GM18870 (cell line): Measurements from ENCODE around the gene SLC43A3.
"Not testable (repeated sequence)": the region's sequence is repeated elsewhere in the genome, so short reads cannot be mapped to it uniquely, and the experiment has no call there.

ENCODE experiments used
- ATAC-seq: cut with Tn5 transposase; IDR thresholded peaks from one replicate; pipeline ENCODE4 v1.9.1; 2021; ENCODE audit warnings: moderate library complexity; ENCODE audit not compliant: unreplicated experiment

Gene SLC43A3

DNA sequence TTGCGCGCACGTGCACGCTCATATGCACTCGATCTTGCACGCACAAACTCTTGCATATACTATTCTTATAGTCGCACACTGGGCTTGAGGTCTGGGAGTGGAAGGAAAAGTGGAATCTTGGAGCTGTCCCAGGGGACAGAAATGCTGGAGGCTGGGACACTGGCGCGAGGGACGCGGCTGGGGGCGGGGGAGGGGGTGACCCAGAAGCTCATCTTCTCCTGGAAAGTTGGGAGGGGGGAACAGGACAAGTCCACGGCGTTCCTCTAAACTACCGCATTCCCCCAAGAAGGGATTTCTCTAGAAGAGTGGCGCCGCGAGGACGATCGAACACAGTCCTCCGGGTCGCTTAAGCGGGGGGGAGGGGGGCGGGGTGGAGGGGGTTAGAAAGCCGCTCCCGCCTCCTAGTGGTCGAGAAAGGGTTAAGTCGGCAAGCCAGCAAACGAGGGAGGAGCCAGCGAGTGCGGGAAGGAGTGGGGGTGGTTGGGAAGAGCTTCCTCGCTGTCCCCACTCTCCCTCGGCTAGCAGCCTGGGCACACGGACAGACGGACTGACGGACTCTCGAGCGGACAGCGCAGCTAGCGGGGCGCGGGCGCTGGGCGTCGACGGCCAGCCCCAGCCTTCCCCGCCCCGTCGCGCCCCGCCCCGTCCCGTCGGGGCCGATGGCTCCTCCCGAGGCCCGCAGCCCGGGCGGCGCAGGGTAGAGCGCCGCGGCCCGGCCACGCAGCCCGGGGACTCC is 33.3 kb upstream of the SLC43A3 start, which contains the start of gene RTN4RL2:
TSS of gene RTN4RL2 (plus strand) at position 507 of the 736 bp plus-strand sequence. CDS start 338 bp downstream, outside the sequence.
- ATAC-seq: no peak

DNA sequence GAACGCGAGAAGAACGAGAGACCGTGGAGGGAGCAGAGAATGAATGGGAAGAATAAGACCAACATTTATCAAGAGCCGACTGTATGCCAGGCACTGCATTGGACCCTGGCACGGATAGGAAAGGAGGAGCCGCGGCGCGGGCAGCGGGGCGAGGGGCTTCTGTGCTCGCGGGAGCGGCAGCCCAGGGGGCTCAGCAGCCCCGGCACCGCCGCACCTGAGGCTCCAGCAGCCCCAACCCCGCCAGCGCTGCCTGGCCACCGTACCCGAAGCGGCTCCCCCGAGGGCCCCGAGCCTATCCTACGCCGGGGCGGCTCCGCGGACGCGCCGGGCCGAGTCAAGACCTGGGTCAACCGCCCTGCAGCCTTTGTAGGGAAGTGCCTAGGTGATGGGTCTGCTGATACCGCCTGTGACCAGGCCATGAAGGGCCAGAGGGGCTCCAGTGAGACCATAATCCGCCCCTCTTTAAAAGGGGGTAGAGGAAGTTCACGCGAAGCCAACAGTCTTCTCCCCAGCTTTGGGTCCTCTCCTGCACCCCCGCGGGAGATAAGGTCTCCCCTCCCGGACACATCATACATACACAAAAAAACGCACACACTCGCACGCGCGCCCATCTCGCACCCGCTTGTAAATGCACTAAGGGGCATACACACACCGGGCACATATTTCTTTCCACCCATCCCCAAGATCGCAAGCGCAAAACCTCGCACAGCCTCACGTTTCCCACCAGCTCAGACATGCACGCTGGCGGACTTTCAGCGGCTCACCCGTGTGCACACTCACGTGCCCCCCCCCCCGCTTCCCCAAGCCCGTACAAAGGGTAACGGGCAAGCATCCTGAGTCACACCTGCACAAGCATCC is 32.5 kb upstream of the SLC43A3 start:
- ATAC-seq: no peak

DNA sequence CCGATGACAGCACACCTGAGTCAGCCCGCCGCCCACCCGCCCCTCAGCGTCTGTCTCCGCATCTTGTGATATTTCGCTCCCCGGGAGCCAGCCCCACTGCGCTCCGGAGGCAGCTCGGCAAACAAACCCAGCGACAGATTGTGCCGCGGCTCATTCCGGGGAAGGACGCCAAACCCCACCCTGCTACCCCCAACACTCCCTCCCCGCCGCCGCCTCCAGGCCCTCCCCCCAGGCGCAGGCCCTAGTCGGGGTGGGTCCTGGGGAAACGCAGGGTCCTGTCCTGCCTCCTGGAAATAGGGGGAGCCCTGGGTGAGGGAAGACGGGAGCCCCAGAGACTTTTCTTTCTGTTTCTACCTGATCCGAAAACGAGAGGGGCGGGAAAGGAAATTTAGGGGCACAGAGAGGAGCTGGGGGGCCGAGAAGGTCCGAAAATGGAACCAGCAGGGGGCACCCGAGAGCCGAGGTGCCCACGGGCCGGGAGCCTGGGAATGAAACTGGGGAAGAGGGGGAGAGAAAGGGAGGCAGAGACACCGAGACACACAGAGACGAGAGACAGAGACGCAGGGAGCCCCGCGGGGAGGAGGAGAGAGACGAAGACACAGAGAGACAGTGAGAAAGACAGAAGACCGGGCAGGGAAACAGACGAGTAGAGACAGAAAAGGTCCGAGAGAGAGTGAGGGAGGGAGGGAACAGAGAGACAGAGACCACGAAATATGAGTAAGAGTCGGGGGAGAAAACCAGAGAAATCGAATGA is 31.7 kb upstream of the SLC43A3 start:
- ATAC-seq: no peak

DNA sequence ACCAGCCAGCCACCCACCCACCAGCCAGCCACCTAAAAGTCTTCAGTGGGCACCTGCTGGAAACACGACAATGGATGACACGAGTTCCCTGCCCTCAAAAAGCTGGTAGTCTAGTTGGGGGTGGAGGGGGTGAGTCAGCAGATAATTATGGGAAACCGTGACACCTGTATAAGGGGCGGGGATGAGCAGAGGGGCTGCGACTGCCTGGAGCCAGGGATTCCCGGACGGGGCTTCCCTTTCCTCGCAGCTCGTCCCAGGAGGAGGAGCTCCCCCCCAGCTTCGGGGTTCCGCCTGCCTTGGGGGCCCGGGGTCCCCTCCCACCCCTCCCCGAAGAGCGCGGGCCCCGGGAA is 31.1 kb upstream of the SLC43A3 start:
- ATAC-seq: no peak

DNA sequence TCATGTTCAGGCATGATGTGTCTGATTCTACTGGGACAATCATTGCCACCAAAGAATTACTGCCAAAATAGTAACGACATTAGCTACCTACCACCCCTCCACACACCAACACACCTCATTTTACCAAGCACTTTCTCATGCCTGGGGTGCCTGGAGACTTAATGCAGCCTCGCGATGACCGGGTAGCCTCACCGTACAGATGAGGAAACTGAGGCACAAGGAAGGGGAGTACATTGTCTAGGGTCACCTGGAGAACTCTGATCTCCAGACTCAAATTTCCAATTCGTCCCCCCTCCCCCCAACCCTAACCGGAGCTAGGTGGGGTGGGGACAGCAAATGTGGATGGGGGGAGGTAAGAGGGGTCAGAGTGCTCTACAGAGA is 30.7 kb upstream of the SLC43A3 start:
- peak; percentile 24 for ATAC-seq

DNA sequence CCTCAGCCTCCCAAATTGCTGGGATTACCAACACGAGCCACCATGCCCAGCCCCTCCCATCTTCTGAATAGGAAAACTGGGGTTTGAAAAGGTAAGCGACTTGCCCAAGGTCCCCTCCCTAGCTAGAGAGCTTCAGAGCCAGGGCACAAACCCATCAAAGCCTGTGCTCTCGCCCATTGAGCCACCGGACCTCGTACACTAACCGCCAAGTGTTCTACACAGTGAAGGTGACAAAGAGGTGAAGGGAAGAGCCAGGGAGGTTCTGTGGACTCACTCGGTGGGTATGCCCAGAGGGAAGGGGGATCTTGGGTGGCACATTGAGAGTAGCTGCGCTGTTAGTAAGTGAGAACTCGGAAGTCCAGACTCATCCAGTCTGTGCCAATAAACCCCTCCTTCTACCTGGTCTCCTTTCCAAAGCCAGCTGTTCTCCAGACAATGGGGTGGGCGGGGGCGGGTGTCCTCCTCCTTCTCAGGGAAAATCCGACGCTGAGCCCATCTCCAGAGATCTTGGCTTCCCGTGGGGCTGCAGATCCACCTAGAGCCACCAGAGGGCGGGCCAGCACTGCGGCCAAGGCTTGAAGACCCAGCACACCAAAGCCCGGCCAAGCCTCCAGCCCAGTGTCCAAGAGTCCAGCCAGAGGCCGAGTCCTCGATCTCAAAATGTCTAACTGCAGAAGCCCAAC is 30.2 kb upstream of the SLC43A3 start:
- peak; percentile 56 for ATAC-seq

DNA sequence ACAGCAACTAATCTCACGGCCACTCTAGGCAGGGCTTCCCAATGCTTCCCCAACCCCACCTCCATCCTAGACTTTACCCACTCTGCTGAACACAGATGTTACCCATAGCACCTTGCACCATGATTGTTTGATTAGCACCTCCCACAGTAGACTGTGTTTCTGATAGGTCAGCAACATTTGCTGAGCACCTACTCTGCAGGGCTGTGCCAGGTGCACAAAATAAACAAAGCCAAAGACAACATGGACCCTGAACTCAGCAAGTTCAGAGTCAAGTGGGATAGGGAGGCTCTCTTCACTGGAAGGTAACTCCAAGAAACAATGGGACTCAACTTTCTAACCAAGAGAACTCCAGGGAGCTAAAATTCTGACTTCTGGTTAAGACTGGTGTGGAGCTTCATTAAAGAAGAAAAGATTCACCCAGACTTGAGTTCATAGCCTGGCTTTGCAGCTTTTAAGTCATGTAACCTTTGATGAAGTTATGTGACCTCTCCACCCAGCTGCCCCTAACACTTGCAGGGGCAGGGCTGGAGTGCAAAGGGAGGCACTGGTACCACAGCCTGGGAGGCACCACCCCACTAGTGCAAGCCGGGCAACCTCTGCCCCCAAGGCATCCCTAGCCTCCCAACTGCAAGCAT is 26.7 kb upstream of the SLC43A3 start:
- ATAC-seq: no peak

DNA sequence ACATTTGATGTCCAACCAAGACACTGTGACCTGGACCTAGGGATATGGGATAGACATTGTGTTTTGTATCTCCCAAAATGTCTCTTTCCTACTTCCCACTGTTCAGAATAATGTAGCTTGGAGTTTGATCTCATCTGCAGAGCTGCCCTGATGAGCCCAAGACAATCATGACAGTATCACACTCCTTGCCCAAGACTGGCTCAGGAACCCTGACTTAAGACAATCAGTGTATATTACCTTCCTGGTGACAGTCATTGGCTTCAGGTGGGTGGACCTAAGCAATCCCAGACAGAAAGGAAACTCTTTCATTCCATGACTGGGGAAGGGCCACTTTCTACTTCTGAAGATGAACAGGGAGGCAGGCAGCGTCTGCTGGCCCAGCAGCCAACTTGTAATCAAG is 19.1 kb upstream of the SLC43A3 start:
- ATAC-seq: no peak

DNA sequence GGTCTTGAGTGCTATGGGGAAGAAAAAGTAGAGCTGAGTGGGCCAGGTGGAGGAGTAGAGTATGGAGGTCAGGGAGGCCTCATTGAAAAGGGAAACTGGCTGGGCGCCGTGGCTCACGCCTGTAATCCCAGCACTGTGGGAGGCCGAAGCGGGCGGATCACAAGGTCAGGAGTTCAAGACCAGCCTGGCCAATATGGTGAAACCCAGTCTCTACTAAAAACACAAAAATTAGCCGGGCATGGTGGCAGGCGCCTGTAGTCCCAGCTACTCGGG is 18.1 kb upstream of the SLC43A3 start:
- ATAC-seq: not testable (repeated sequence)

DNA sequence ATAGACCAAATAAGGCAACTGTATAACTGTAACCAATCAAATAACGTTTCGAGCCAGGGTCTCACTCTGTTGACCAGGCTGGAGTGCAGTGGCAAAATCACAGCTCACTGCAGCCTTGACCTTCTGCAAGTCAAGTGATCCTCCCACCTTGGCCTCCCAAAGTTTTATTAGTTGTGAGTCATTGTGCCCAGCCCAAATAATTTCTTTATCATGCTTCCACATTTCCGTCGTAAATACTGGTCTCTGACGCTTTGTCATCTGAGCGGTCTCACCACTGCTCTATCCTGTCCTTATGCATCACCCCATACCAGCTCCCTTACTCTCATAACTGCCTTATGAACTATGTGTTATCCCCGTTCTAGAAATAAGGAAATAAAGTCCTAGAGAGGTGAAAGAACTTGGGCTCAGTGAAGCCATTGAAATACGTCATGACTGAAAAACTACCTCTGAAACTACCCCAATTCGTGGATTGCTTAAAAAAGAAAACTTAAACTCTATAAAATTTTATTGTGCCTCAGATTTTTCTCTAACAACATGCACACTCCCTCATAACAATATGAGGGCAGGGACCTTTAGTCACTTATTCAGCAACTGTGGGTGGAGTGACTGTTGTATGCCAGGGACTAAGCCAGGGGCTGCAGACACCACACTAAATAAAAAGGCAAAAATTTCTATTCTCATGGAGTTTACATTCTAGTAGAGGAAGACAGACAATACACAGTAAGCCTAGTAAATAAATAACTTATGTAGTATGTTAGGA is 17.6 kb upstream of the SLC43A3 start:
- ATAC-seq: no peak

DNA sequence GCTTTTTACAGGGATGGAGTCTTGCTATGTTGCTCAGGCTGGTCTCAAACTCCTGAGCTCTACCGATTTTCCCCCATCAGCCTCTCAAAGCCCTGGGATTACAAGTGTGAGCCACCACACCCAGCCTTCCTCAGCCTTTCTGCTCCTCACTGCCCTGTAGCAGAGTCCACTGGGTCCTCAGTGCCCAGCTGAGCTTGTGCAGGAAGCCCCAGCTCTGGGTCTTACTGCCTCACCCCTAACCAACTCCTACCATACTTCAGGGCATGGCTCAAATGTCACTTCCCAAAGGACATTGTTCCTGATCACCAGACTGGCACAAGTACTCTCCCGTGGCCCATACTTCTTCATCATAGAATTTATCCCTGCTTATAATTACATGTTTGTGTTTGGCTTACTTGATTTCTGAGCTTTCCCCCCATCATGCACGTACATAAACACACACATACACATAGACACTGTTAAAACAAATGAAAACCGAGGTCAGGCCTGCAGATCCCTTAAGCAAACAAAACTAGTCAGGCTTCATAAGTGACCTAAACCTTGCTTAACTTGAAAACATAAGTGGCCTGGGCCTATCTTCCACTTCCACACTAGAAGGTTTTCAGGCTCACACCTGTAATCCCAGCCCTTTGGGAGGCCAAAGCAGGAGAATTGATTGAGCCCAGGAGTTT is 14.0 kb upstream of the SLC43A3 start:
- ATAC-seq: no peak

DNA sequence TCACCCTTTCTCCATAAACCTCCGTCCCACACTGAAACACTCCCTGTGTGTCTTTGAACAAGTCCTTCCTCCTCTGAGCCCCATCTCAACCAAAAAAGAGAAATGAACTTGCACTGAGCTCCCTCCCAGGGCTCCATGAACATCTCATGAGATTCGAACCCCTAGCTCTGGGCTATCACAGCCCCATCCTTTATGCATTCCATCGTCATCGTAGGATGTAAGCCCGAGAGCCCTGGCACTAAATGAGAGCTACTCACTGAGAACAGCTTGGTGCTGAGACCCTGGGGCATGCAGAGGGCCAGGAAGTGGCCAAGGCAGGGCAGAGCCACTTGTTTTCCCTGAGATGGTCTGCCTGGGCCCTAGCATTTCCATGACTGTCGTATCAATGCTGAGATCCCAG is 12.9 kb upstream of the SLC43A3 start:
- ATAC-seq: no peak

DNA sequence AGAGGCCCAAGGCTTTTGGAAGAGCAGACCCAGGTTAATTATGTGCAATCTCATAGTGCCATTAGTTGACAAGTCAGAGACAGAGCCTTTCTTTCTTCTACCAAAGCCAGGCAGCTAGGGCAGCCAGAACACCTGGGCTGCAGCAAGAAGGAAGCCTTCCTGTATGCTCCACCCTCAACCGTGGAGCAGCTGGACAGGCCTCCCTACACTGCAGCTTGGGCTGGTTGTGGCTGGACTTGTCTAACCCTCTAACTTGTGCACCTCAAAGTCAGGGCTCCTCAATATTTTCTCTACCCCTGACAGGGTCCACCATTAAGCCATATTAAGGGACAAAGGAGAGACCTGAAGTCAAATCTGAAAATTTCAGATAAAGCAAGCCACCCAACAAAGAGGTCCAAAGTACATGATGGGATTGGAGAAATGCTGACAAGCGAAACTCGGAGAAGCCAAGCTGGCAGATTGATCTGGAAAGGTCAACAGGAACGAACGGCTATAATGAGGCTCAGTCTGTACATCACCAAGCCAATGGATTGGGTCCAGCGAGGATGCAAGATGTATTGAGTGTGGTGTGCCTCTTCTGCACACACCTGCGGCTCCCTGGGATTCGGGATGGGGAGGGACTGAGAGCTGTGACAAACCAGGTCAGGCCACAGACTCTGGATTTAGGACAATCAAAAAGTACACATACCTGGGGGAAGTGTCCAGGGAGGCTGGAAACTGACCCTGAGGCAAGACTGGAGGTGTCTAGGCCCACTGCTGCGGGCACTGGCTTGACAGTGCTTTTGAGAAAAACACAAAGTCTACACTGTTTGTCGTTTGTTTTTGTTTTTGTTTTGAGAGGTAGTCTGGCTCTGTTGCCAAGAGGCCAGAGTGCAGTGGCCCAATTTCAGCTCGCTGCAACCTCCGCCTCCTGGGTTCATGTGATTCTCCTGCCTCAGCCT is 11.7 kb upstream of the SLC43A3 start:
- no peak for ATAC-seq

DNA sequence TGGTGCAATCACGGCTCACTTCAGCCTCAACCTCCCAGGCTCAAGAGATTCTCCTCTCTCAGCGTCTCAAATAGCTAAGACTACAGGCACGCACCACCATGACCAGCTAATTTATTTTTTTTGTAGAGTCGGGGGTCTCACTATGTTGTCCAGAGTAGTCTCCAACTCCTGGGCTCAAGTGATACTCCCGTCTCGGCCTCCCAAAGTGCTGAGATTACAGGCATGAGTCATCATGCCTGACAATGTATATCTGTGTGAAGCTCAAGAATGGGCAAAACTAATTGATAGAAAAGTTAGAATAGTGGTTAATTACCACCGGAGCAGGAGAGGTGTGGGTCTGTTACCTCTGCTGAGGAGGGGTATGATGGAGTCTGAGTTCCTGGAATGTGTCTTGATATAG is 9.1 kb upstream of the SLC43A3 start:
- no peak for ATAC-seq

DNA sequence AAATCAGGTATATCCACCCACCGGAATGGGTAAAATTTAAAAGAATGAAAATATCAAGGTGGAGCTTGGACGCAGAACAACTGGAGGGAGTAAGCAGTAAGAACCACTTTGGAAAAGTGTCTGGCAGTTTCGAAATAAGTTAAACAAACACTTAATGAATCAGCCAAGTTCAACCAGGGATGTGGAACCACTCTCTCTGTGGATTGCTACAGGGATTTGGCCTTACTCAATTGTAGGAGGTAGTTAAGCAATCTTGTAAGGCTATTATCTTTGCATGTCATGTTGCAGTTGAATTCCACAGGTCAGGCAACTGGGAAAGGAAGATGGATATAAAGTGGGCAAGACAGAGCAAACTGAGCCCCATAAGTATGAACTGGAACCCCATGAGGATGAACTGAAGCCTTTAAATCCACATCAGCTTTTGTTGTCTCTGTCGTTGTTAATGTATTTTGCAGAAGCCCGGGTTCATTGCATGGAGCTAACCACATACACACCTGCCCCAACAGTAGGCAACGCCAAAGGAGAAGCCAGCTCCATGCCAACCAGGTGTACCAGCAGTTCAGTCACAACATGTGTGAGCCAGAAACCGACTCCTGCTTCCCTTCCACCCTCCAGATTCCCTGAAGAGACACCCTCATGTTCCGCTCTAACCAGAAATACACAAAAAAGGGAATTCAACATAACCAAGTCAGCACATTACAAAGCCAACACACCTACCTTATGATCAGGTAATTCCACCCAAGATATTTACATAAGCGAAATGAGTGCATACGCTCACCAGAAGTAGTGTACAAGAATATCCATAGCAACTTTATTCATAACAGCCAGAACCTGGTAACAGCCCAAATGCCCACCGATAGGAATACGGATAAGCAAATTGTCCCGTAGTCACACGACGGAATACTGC is 8.0 kb upstream of the SLC43A3 start:
- ATAC-seq: no peak

DNA sequence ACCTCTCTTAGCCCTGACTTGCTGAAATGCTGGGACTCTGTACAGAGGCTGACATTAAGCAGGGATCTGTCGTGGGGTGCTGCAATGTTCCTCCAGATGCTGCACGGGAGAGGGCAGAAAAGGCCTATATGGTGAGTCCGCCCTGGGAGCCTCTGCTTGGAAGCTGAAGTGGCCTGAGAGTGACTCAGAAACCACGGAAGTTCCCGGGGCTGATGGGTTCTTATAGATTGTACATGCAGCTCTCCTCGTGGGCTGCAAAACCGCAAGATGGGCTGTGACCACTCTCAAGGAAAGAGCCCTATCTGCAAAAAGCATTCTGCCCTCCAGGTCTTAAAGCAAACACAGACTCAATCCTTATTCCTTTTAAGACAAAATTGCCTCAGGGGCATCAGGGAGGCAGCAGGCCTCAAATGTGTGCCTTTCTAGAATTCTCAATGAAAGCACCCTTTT is 5.8 kb upstream of the SLC43A3 start:
- no peak for ATAC-seq

DNA sequence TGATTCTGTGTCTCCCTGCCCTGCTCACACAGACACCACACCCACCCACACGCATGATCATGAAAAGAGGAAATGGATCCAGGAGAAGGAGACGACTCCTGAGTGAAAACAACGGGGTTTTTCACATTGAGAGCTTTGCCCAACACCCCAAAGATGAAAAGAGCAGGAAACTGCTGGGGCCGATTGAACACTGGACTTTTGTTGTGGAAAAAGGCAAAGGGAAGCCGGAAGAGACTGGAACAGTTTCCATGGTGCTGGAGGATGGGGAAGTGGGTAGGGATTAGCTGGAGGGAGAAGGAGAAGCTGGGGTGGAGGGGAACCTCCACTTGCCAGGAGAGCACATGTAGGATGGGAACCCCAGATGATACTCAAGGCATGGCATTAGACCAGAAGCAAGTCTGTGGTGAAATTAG is 5.2 kb upstream of the SLC43A3 start:
- no peak for ATAC-seq
